ENCODE data around the gene KIF5C. TPM values are rescaled to one million over a fixed set of nuclear protein-coding genes. Genes with fewer than 3 reads are reported as not detected.

KIF5C gene
- total RNA-seq, 4 donors from 2014 or later, result 0.75 to 3.2 (median 2.3) TPM

- TF ChIP-seq POLR2A (IDR thresholded peaks at IDR 0.05), result no peak
- TF ChIP-seq EP300 (IDR thresholded peaks at IDR 0.05; ENCODE audit: low read depth), result no peak
These were observed 128.1 kb downstream of the KIF5C start for GRCh38 chr2:149002891-149003740.

DNA sequence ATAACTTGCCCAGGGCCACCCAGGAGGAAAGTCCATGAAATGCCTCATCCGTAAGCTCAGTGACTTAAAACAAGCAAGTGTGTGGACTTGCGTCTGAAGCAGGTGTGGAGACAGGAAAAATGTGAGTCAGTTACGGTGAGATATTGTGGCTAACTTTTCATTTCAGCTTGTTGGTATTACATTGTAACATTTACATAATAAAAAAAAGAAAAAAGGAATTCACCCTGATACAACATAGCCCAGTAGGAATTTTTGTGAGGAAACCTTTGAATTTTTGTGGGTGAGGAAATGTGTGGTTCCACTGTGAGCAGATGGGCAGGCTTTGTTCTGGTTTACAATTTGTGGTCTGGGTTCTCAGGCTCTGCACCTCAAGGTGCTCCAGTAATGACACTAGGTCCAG is 129.8 kb downstream of the KIF5C start:
- TF ChIP-seq POLR2A (IDR thresholded peaks at IDR 0.05) (no peak), POLR2AphosphoS5 (IDR thresholded peaks at IDR 0.05) (no peak), EP300 (IDR thresholded peaks at IDR 0.05; ENCODE audit: low read depth) (no peak), CTCF (IDR thresholded peaks at IDR 0.05) (no peak)
- no peak overlapping the region for H3K4me3 ChIP-seq
- no peaks in the 10 kb centered on the region for H3K27me3 ChIP-seq
- no peaks in the 10 kb centered on the region for H3K36me3 ChIP-seq
- in situ Hi-C loops (cut with MboI; ENCODE audit: low pct_ligation_motif_present in 1 of 4, low pct_unique_long_range_greater_than_20kb in 1 of 4, low sequenced_read_pairs in 3 of 4) (no loop called here), intact Hi-C loops (cut with DNase I; ENCODE audit: low total_unique reads) (no loop called here)
- 64 to 81% methylated on average over 3 of the region's 3 CpGs for WGBS, 2 donors (ENCODE audit: low coverage in 1 of 2)
- DNase-seq, result no peak
- no peak overlapping the region for H3K27ac ChIP-seq
- H3K4me1 ChIP-seq, result peaks cover 0 to 7% (median 0%) of the 10 kb centered on the region in 4 donors
- H3K9me3 ChIP-seq, result no peaks in the 10 kb centered on the region

More at GRCh38 chr2:149002891-149003740, 128.1 kb downstream of the KIF5C start:
- in situ Hi-C loops (cut with MboI; ENCODE audit: low pct_ligation_motif_present in 1 of 4, low pct_unique_long_range_greater_than_20kb in 1 of 4, low sequenced_read_pairs in 3 of 4) (no loop called here), intact Hi-C loops (cut with DNase I; ENCODE audit: low total_unique reads) (no loop called here)
- WGBS, 2 donors (ENCODE audit: low coverage in 1 of 2), result 91 to 96% methylated on average over 13 to 30 of the region's 31 CpGs
- Histone ChIP-seq H3K9me3 (no peaks in the 10 kb centered on the region), H3K4me3 (no peak overlapping the region), H3K27me3 (no peaks in the 10 kb centered on the region), H3K27ac (no peak overlapping the region), H3K36me3 (no peaks in the 10 kb centered on the region), H3K4me1 (peaks cover 0 to 15% (median 3%) of the 10 kb centered on the region in 4 donors)
- no peak for DNase-seq

DNA sequence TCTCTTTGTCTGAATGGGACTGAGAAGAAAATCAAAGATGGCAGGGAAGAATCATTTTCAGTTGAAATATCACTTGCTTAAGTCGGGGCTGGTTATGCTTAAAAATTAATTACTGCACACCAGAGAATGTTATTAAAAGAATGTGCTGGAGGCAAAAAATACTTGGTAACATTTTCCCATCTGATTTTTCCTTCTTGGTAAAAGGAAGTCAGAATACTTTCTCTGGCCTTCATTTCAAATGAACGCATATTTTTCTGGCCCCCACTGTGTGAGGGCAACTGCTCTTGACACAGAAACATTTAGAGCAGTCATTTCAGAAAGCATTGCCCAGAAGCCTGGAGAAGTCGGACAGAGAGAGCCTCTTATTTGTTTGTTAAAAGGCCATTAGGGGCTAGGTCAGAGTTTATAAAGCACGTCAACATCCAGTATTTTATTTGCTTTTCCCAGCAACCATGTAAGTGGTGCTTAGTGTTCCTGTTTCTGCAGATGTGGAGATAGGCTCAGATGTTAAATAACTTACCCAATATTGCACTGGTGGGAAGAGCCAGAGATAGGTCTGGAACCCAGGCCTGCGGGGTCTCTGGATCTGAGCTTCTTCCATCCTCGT is 130.5 kb downstream of the KIF5C start:
- H3K9me3 ChIP-seq, result no peaks in the 10 kb centered on the region
- no peak for DNase-seq
- no peaks in the 10 kb centered on the region for H3K4me1 ChIP-seq
- WGBS, 2 donors (ENCODE audit: low coverage in 1 of 2), result 55 to 61% methylated on average over 4 to 6 of the region's 6 CpGs
- no peaks in the 10 kb centered on the region for H3K36me3 ChIP-seq
- no peak for TF ChIP-seq CTCF (IDR thresholded peaks at IDR 0.05)
- no peak for TF ChIP-seq EP300 (IDR thresholded peaks at IDR 0.05; ENCODE audit: low read depth)
- no peak for TF ChIP-seq POLR2AphosphoS5 (IDR thresholded peaks at IDR 0.05)
- no peak for TF ChIP-seq POLR2A (IDR thresholded peaks at IDR 0.05)
- H3K4me3 ChIP-seq, result no peak overlapping the region
- H3K27me3 ChIP-seq, result no peaks in the 10 kb centered on the region
- in situ Hi-C loops (cut with MboI; ENCODE audit: low pct_ligation_motif_present in 1 of 4, low pct_unique_long_range_greater_than_20kb in 1 of 4, low sequenced_read_pairs in 3 of 4), result no loop called here
- no peak overlapping the region for H3K27ac ChIP-seq
- intact Hi-C loops (cut with DNase I; ENCODE audit: low total_unique reads), result no loop called here

DNA sequence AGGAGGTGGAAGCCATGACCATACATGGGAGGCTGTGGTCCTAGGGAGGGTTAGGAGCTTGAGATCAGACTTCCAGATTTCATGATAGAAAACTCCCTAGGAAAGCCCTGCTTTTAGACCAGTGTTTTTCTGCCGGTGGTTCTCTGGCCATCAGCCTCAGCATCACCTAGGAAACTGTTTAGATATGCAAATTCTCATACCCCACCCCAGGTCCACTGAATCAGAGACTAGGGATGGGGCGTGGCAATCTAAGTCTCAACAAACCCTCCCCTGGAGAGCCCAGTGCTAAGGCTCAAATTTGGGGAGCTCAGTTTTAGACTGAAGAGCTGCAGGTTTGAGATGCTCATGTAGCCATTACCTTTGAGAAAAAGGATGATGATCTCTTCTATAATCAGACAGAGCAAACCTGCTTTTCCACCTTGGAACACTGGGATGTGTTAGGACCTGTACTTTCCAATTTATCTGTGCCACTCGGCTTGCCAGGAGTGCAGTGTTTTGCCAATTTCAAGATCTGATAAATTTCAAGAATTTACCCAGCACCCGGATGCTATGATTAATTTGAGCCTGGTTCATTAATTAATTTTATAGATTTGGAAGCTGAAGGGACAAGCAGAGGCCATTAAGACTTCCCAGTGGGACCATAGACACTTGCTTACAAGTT is 132.0 kb downstream of the KIF5C start:
- Histone ChIP-seq H3K36me3 (no peaks in the 10 kb centered on the region), H3K4me1 (no peaks in the 10 kb centered on the region), H3K9me3 (no peaks in the 10 kb centered on the region), H3K27me3 (no peaks in the 10 kb centered on the region), H3K4me3 (no peak overlapping the region), H3K27ac (no peak overlapping the region)
- no peak for DNase-seq
- in situ Hi-C loops (cut with MboI; ENCODE audit: low pct_ligation_motif_present in 1 of 4, low pct_unique_long_range_greater_than_20kb in 1 of 4, low sequenced_read_pairs in 3 of 4) (no loop called here), intact Hi-C loops (cut with DNase I; ENCODE audit: low total_unique reads) (no loop called here)
- 65 to 86% methylated on average over 2 to 4 of the region's 4 CpGs for WGBS, 2 donors (ENCODE audit: low coverage in 1 of 2)
- TF ChIP-seq CTCF (IDR thresholded peaks at IDR 0.05) (no peak), EP300 (IDR thresholded peaks at IDR 0.05; ENCODE audit: low read depth) (no peak), POLR2A (IDR thresholded peaks at IDR 0.05) (no peak), POLR2AphosphoS5 (IDR thresholded peaks at IDR 0.05) (no peak)
